Ectodermal cell (in vitro differentiated cells): ENCODE results near the gene NIF3L1.
"Not testable (repeated sequence)": the region's sequence is repeated elsewhere in the genome, so short reads cannot be mapped to it uniquely, and the experiment has no call there.

Source experiments
- H3K27ac ChIP-seq: 2 replicates; pipeline ENCODE4 v1.7.0; 2013; ENCODE audit warnings: mild to moderate bottlenecking, low read depth, low read length; ENCODE audit not compliant: insufficient read depth, poor library complexity, severe bottlenecking
- H3K27me3 ChIP-seq: 2 replicates; pipeline ENCODE4 v1.7.0; 2013; ENCODE audit warnings: mild to moderate bottlenecking, low read length; ENCODE audit not compliant: insufficient read depth, control insufficient read depth, poor library complexity, severe bottlenecking
- H3K36me3 ChIP-seq: one replicate; pipeline ENCODE4 v1.7.0; 2013; ENCODE audit warnings: low read length; ENCODE audit not compliant: control insufficient read depth, insufficient read depth
- H3K4me1 ChIP-seq: one replicate; pipeline ENCODE4 v1.7.0; 2013; ENCODE audit warnings: low read length; ENCODE audit not compliant: control insufficient read depth, insufficient read depth
- H3K4me3 ChIP-seq: 2 replicates; pipeline ENCODE4 v1.7.0; 2013; ENCODE audit warnings: low read depth, low read length, control low read depth; ENCODE audit not compliant: insufficient read depth
- H3K9me3 ChIP-seq: 2 replicates; pipeline ENCODE4 v1.7.0; 2013; ENCODE audit warnings: mild to moderate bottlenecking, low read length, moderate library complexity; ENCODE audit not compliant: control insufficient read depth
- WGBS, 2 experiments: methylation state at CpG; one replicate each; pipeline ENCODE4 v1.1.7; 2013; ENCODE audit warnings: missing lambda C conversion rate in 2 of 2; 5-methylcytosine and 5-hydroxymethylcytosine counted together

The NIF3L1 gene

GRCh38 chr2:200871151-200871550 is 18.0 kb upstream of the NIF3L1 start:
- WGBS, 2 experiments: 91 to 97% methylated on average over 3 of the region's 3 CpGs
- no peaks in the 10 kb centered on the region for H3K4me1 ChIP-seq
- H3K9me3 ChIP-seq: no peaks in the 10 kb centered on the region
- peaks cover 21% of the 10 kb centered on the region for H3K36me3 ChIP-seq
- no peaks in the 10 kb centered on the region for H3K27me3 ChIP-seq
- no peak overlapping the region for H3K27ac ChIP-seq
- no peak overlapping the region for H3K4me3 ChIP-seq

- WGBS, 2 experiments: 93 to 94% methylated on average over 6 of the region's 6 CpGs
- Histone ChIP-seq H3K9me3 (no peaks in the 10 kb centered on the region), H3K36me3 (peaks cover 29% of the 10 kb centered on the region), H3K4me3 (no peak overlapping the region), H3K4me1 (no peaks in the 10 kb centered on the region), H3K27me3 (no peaks in the 10 kb centered on the region), H3K27ac (no peak overlapping the region)
Observed at GRCh38 chr2:200873560-200873959, 15.6 kb upstream of the NIF3L1 start.

- Histone ChIP-seq H3K36me3 (peaks cover 27% of the 10 kb centered on the region), H3K4me1 (no peaks in the 10 kb centered on the region), H3K4me3 (no peak overlapping the region), H3K27ac (no peak overlapping the region), H3K9me3 (no peaks in the 10 kb centered on the region), H3K27me3 (no peaks in the 10 kb centered on the region)
Observed at GRCh38 chr2:200877443-200877842, 11.7 kb upstream of the NIF3L1 start.

- Histone ChIP-seq H3K27me3 (no peaks in the 10 kb centered on the region), H3K4me3 (no peak overlapping the region), H3K36me3 (peaks cover 27% of the 10 kb centered on the region), H3K9me3 (no peaks in the 10 kb centered on the region), H3K27ac (no peak overlapping the region), H3K4me1 (no peaks in the 10 kb centered on the region)
- 95 to 100% methylated on average over 2 of the region's 2 CpGs for WGBS, 2 experiments
Observed at GRCh38 chr2:200878289-200878880, 10.8 kb upstream of the NIF3L1 start.

GRCh38 chr2:200881715-200882249 is 7.4 kb upstream of the NIF3L1 start:
- H3K27ac ChIP-seq, H3K4me3 ChIP-seq, H3K9me3 ChIP-seq, H3K4me1 ChIP-seq, H3K27me3 ChIP-seq: not testable (repeated sequence)
- 76 to 90% methylated on average over 2 of the region's 2 CpGs for WGBS, 2 experiments
- H3K36me3 ChIP-seq: peaks cover 10% of the 10 kb centered on the region

- Histone ChIP-seq H3K27ac (no peak overlapping the region), H3K27me3 (no peaks in the 10 kb centered on the region), H3K9me3 (no peaks in the 10 kb centered on the region), H3K4me1 (no peaks in the 10 kb centered on the region), H3K4me3 (no peak overlapping the region), H3K36me3 (peaks cover 57% of the 10 kb centered on the region)
Observed at GRCh38 chr2:200899482-200899881, 10.3 kb downstream of the NIF3L1 start.

- H3K36me3 ChIP-seq: peaks cover 46% of the 10 kb centered on the region
- no peaks in the 10 kb centered on the region for H3K9me3 ChIP-seq
- H3K27ac ChIP-seq: no peak overlapping the region
- H3K4me1 ChIP-seq: no peaks in the 10 kb centered on the region
- 30 to 36% methylated on average over 4 of the region's 4 CpGs for WGBS, 2 experiments
- H3K4me3 ChIP-seq: no peak overlapping the region
- H3K27me3 ChIP-seq: no peaks in the 10 kb centered on the region
Observed at GRCh38 chr2:200901459-200902072, 12.4 kb downstream of the NIF3L1 start.

- Histone ChIP-seq H3K4me1 (no peaks in the 10 kb centered on the region), H3K4me3 (no peak overlapping the region), H3K27me3 (no peaks in the 10 kb centered on the region), H3K36me3 (peaks cover 15% of the 10 kb centered on the region), H3K27ac (no peak overlapping the region), H3K9me3 (no peaks in the 10 kb centered on the region)
- WGBS, 2 experiments: 72 to 89% methylated on average over 2 of the region's 2 CpGs
Observed at GRCh38 chr2:200905618-200906296, 16.6 kb downstream of the NIF3L1 start.

GRCh38 chr2:200909958-200910357 is 20.8 kb downstream of the NIF3L1 start:
- Histone ChIP-seq H3K4me3 (no peak overlapping the region), H3K9me3 (no peaks in the 10 kb centered on the region), H3K27ac (no peak overlapping the region), H3K27me3 (no peaks in the 10 kb centered on the region), H3K4me1 (no peaks in the 10 kb centered on the region), H3K36me3 (peaks cover 17% of the 10 kb centered on the region)
- WGBS, 2 experiments: 96 to 99% methylated on average over 4 of the region's 4 CpGs

- no peak overlapping the region for H3K4me3 ChIP-seq
- H3K4me1 ChIP-seq: no peaks in the 10 kb centered on the region
- H3K27ac ChIP-seq: no peak overlapping the region
- H3K36me3 ChIP-seq: peaks cover 34% of the 10 kb centered on the region
- no peaks in the 10 kb centered on the region for H3K27me3 ChIP-seq
- H3K9me3 ChIP-seq: no peaks in the 10 kb centered on the region
Observed at GRCh38 chr2:200913654-200914053, 24.5 kb downstream of the NIF3L1 start.
